HepG2 (cell line): Measurements from ENCODE around the gene NKX1-2. TPM values are rescaled to one million over a fixed set of nuclear protein-coding genes. Genes with fewer than 3 reads are reported as not detected.
A peak's percentile ranks its signal among the peaks of the same experiment; 100 is the strongest.

ENCODE experiments used
- ELF3 ChIP-seq: IDR thresholded peaks from 2 replicates; pipeline ENCODE4 v1.6.1; 2016; ENCODE audit warnings: missing genetic modification reagents, missing compliant biosample characterization
- HOXA5 ChIP-seq: sonication (generic); formaldehyde crosslinking; IDR thresholded peaks from 2 replicates; pipeline ENCODE4 v1.4.0; 2020; ENCODE audit warnings: missing genetic modification reagents
- MIER2 ChIP-seq: IDR thresholded peaks from 2 replicates; pipeline ENCODE4 v1.6.1; 2016; ENCODE audit warnings: missing biosample characterization, missing genetic modification reagents
- NR2F6 ChIP-seq, 2 experiments: IDR thresholded peaks; 2 replicates each; pipeline ENCODE4 v1.6.1; 2016; ENCODE audit warnings: antibody characterized with exemption in 1 of 2, mild to moderate bottlenecking in 1 of 2
- PBX2 ChIP-seq: IDR thresholded peaks from 2 replicates; pipeline ENCODE4 v1.6.1; 2016; ENCODE audit warnings: control low read depth
- SIN3A ChIP-seq: IDR thresholded peaks from 2 replicates; pipeline ENCODE4 v1.6.1; 2011; ENCODE audit warnings: low read depth, mild to moderate bottlenecking, control low read depth, low read length, borderline replicate concordance
- THAP8 ChIP-seq: sonication (generic); formaldehyde crosslinking; IDR thresholded peaks from 2 replicates; pipeline ENCODE4 v1.5.1; 2020; ENCODE audit warnings: missing genetic modification reagents, mild to moderate bottlenecking, borderline replicate concordance
- ZBTB7B ChIP-seq: sonication (generic); formaldehyde crosslinking; IDR thresholded peaks from 2 replicates; pipeline ENCODE4 v1.4.0; 2020; ENCODE audit warnings: missing genetic modification reagents
- ZGPAT ChIP-seq: IDR thresholded peaks from 2 replicates; pipeline ENCODE4 v1.6.1; 2016; ENCODE audit warnings: mild to moderate bottlenecking
- ZMYM3 ChIP-seq: sonication (generic); formaldehyde crosslinking; IDR thresholded peaks from 2 replicates; pipeline ENCODE4 v1.5.1; 2020; ENCODE audit warnings: mild to moderate bottlenecking, missing genetic modification reagents
- ZNF205 ChIP-seq: IDR thresholded peaks from 2 replicates; pipeline ENCODE4 v1.6.1; 2018; ENCODE audit warnings: missing biosample characterization, missing genetic modification reagents
- ZNF274 ChIP-seq: sonication (generic); formaldehyde crosslinking; IDR thresholded peaks from 2 replicates; pipeline ENCODE4 v1.5.1; 2020; ENCODE audit warnings: mild to moderate bottlenecking, missing genetic modification reagents
- ZNF333 ChIP-seq: sonication (generic); formaldehyde crosslinking; IDR thresholded peaks from 2 replicates; pipeline ENCODE4 v1.4.0; 2020; ENCODE audit warnings: mild to moderate bottlenecking, missing genetic modification reagents, borderline replicate concordance
- ZNF770 ChIP-seq: sonication (generic); formaldehyde crosslinking; IDR thresholded peaks from 2 replicates; pipeline ENCODE4 v1.5.0; 2020; ENCODE audit warnings: mild to moderate bottlenecking, missing genetic modification reagents
- ZNF773 ChIP-seq: sonication (generic); formaldehyde crosslinking; IDR thresholded peaks from 2 replicates; pipeline ENCODE4 v1.4.0; 2020; ENCODE audit warnings: missing genetic modification reagents, borderline replicate concordance
- polyA plus RNA-seq, 8 experiments: library from polyadenylated mRNA; depleted of rRNA in 3 of 8; stranded (reverse) in 7 of 8; unstranded in 1 of 8; fragments of >200 nt; fragmentation: Illumina TruSeq in 4 of 8; extraction: Trizol in 4 of 8; gene quantifications; 2 replicates each; pipeline versions ENCODE4 v1.2.1 to v1.2.3, GENCODE V29; 2011 to 2016; ENCODE audit warnings: low read depth in 4 of 8, missing spikeins in 1 of 8, mixed read lengths in 1 of 8; ENCODE audit not compliant: insufficient read depth in 1 of 8
- total RNA-seq, 5 experiments: library from RNA; depleted of rRNA; stranded (reverse); fragments of >200 nt; fragmentation: Illumina TruSeq; extraction: Trizol; gene quantifications; 2 replicates each; pipeline ENCODE4 v1.2.3, GENCODE V29; 2016; ENCODE audit warnings: low read depth in 1 of 5

Gene NKX1-2
- total and polyA plus RNA-seq, 2 of the 13 experiments (the other 11 are each of a cell fraction or from before 2014, with no cell fraction given) = not detected

DNA sequence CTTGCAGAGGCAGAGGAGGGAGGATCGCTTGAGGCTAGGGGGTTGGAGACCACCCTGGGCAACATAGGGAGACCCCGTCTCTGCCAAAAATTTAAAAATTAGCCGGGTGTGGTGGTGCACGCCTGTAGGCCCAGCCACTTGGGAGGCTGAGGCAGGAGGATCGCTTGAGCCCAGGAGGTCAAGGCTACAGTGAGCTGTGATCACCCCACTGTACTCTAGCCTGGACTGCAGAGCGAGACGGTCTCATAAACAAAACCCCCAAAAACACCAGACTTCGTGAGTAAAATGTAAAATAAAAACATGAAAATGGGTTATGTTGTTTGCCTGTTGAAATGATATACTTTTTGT, 12.5 kb upstream of the NKX1-2 start (continued):
- TF ChIP-seq ZNF770 = peak; percentile 99
- TF ChIP-seq ELF3 (CRISPR knock-in tag) = no peak
- TF ChIP-seq ZNF773 (CRISPR knock-in tag) = no peak
- peak; percentile 18; the same call in 1 of the 2 replicates for TF ChIP-seq ZGPAT (CRISPR knock-in tag)
- peak; percentile 96 for TF ChIP-seq ZMYM3 (CRISPR knock-in tag)
- no peak; the same call in 1 of the 2 replicates for TF ChIP-seq ZNF274 (CRISPR knock-in tag)
- 0 out of 2 replicates have a peak, but pooled peaks have one; percentile 8 for TF ChIP-seq ZBTB7B
- TF ChIP-seq PBX2 (CRISPR knock-in tag) = no peak
- TF ChIP-seq HOXA5 (CRISPR knock-in tag) = no peak
- TF ChIP-seq ZNF333 (CRISPR knock-in tag) = no peak
- no peak for TF ChIP-seq SIN3A
- 0 out of 2 replicates have a peak, but pooled peaks have one; percentile 32 for TF ChIP-seq THAP8
- TF ChIP-seq MIER2 (CRISPR knock-in tag) = no peak
- TF ChIP-seq NR2F6 (IDR thresholded peaks at IDR 0.05) = peak; percentile 23; the same call in 1 of the 2 replicates
- TF ChIP-seq NR2F6 (CRISPR knock-in tag; IDR thresholded peaks at IDR 0.05) = peak; percentile 1; the same call in 1 of the 2 replicates
- no peak for TF ChIP-seq ZNF205 (CRISPR knock-in tag)
